ENCODE data around the gene HSPA8.

GRCh38 chr11:123057661-123058305 is 4.2 kb downstream of the HSPA8 start:
- no peak for TF ChIP-seq YY1 (IDR thresholded peaks at IDR 0.05; ENCODE audit: low read depth)
- TF ChIP-seq RAD21 (IDR thresholded peaks at IDR 0.05; ENCODE audit: low read depth), result no peak
- TF ChIP-seq MAX (IDR thresholded peaks at IDR 0.05), result no peak
- no peak for TF ChIP-seq EP300 (IDR thresholded peaks at IDR 0.05; ENCODE audit: borderline replicate concordance)
- TF ChIP-seq CEBPB (IDR thresholded peaks at IDR 0.05), result no peak
- no peak for TF ChIP-seq USF1 (IDR thresholded peaks at IDR 0.05)
- no peak for TF ChIP-seq TAF1 (IDR thresholded peaks at IDR 0.05; ENCODE audit: low read depth)
- no peak for TF ChIP-seq NFIC (IDR thresholded peaks at IDR 0.05)
- no peak for TF ChIP-seq CREB1 (IDR thresholded peaks at IDR 0.05; ENCODE audit: low read depth)
- TF ChIP-seq EGR1 (IDR thresholded peaks at IDR 0.05), result no peak
- TF ChIP-seq TEAD4 (IDR thresholded peaks at IDR 0.05), result no peak
- no peak for TF ChIP-seq FOXM1 (IDR thresholded peaks at IDR 0.05; ENCODE audit: borderline replicate concordance, low read depth)
- no peak for TF ChIP-seq TCF12 (IDR thresholded peaks at IDR 0.05; ENCODE audit: low read depth)
- no peak for TF ChIP-seq REST (IDR thresholded peaks at IDR 0.05; ENCODE audit: low read depth)

All from Ishikawa (cell line).